Measurements from ENCODE around the gene VANGL1.

Gene VANGL1

GRCh38 chr1:115649964-115650363 is 8.2 kb downstream of the VANGL1 start:
- Histone ChIP-seq H3K4me3 (replicated peaks; ENCODE audit: insufficient read depth, low read length) (no peak overlapping the region), H3K27me3 (ENCODE audit: insufficient read depth, poor library complexity, severe bottlenecking) (no peaks in the 10 kb centered on the region), H3K27ac (replicated peaks) (no peak overlapping the region)
- no peak for DNase-seq (ENCODE audit: low read depth in 1 of 2, low spot score in 1 of 2)
- TF ChIP-seq REST (IDR thresholded peaks at IDR 0.05; ENCODE audit: insufficient replicate concordance, low read depth), result no peak

GRCh38 chr1:115650961-115651360 is 9.2 kb downstream of the VANGL1 start:
- no peak for DNase-seq (ENCODE audit: low read depth in 1 of 2, low spot score in 1 of 2)
- no peak overlapping the region for H3K4me3 ChIP-seq (replicated peaks; ENCODE audit: insufficient read depth, low read length)
- no peaks in the 10 kb centered on the region for H3K27me3 ChIP-seq (ENCODE audit: insufficient read depth, poor library complexity, severe bottlenecking)
- no peak for TF ChIP-seq REST (IDR thresholded peaks at IDR 0.05; ENCODE audit: insufficient replicate concordance, low read depth)
- H3K27ac ChIP-seq (replicated peaks), result no peak overlapping the region

GRCh38 chr1:115651391-115651790 is 9.6 kb downstream of the VANGL1 start:
- Histone ChIP-seq H3K27ac (replicated peaks) (no peak overlapping the region), H3K27me3 (ENCODE audit: insufficient read depth, poor library complexity, severe bottlenecking) (no peaks in the 10 kb centered on the region), H3K4me3 (replicated peaks; ENCODE audit: insufficient read depth, low read length) (no peak overlapping the region)
- no peak for DNase-seq (ENCODE audit: low read depth in 1 of 2, low spot score in 1 of 2)
- no peak for TF ChIP-seq CTCF (IDR thresholded peaks at IDR 0.05; ENCODE audit: insufficient read depth, low read length)
- TF ChIP-seq POLR2AphosphoS5 (IDR thresholded peaks at IDR 0.05; ENCODE audit: low read depth), result no peak
- no peak for TF ChIP-seq GABPA (IDR thresholded peaks at IDR 0.05; ENCODE audit: low read depth)
- TF ChIP-seq REST (IDR thresholded peaks at IDR 0.05; ENCODE audit: insufficient replicate concordance, low read depth), result no peak
- no peak for TF ChIP-seq SPI1 (IDR thresholded peaks at IDR 0.05; ENCODE audit: borderline replicate concordance, low read depth)

- no peak for TF ChIP-seq SPI1 (IDR thresholded peaks at IDR 0.05; ENCODE audit: borderline replicate concordance, low read depth)
- no peak for TF ChIP-seq CTCF (IDR thresholded peaks at IDR 0.05; ENCODE audit: insufficient read depth, low read length)
- TF ChIP-seq POLR2AphosphoS5 (IDR thresholded peaks at IDR 0.05; ENCODE audit: low read depth), result no peak
- no peak for TF ChIP-seq GABPA (IDR thresholded peaks at IDR 0.05; ENCODE audit: low read depth)
- no peak for TF ChIP-seq REST (IDR thresholded peaks at IDR 0.05; ENCODE audit: insufficient replicate concordance, low read depth)
- DNase-seq (ENCODE audit: low read depth in 1 of 2, low spot score in 1 of 2), result no peak
- H3K27ac ChIP-seq (replicated peaks), result no peak overlapping the region
- no peak overlapping the region for H3K4me3 ChIP-seq (replicated peaks; ENCODE audit: insufficient read depth, low read length)
- H3K27me3 ChIP-seq (ENCODE audit: insufficient read depth, poor library complexity, severe bottlenecking), result no peaks in the 10 kb centered on the region
These were observed 10.5 kb downstream of the VANGL1 start for GRCh38 chr1:115652236-115652788.
